Astrocyte of the cerebellum (primary cell): ENCODE results near the gene ANKH.

Experiments
- DNase-seq: peaks from one replicate; pipeline ENCODE4 v3.0.0-alpha.2; 2011; ENCODE audit warnings: low read depth
- H3K4me3 ChIP-seq: 2 replicates; pipeline ENCODE4 v1.5.1; 2011; ENCODE audit warnings: mild to moderate bottlenecking, low read depth, low read length, moderate library complexity
- CTCF ChIP-seq: IDR thresholded peaks from 2 replicates; pipeline ENCODE4 v1.5.1; 2012; ENCODE audit warnings: low read length, low read depth, moderate library complexity, mild to moderate bottlenecking; ENCODE audit errors: missing control alignments
- in situ Hi-C: cut with HindIII; loops from 2 replicates; pipeline ENCODE4 v1.10.0; 2017; ENCODE audit warnings: low sequenced_read_pairs

Gene ANKH

GRCh38 chr5:14914193-14914592 lies 42.6 kb upstream of the ANKH start:
- no peak for DNase-seq
- no peak overlapping the region for H3K4me3 ChIP-seq
- in situ Hi-C loops = loop anchor here (5.0 kb wide), 1 partner anchor 88 kb away; no protein-coding TSS in a partner anchor
- TF ChIP-seq CTCF = no peak

- no peak for TF ChIP-seq CTCF
- peak; percentile 61 for DNase-seq
- no peak overlapping the region for H3K4me3 ChIP-seq
- in situ Hi-C loops = loop anchor here (5.0 kb wide), 1 partner anchor 89 kb away; no protein-coding TSS in a partner anchor
These were observed 41.5 kb upstream of the ANKH start for GRCh38 chr5:14913096-14913495.

GRCh38 chr5:14912206-14912605 lies 40.6 kb upstream of the ANKH start:
- H3K4me3 ChIP-seq = no peak overlapping the region
- no peak for DNase-seq
- in situ Hi-C loops = loop anchor here (5.0 kb wide), 1 partner anchor 90 kb away; no protein-coding TSS in a partner anchor
- TF ChIP-seq CTCF = no peak

- no peak overlapping the region for H3K4me3 ChIP-seq
- no peak for TF ChIP-seq CTCF
- in situ Hi-C loops = no loop called here
- DNase-seq = no peak
These were observed 37.8 kb upstream of the ANKH start for GRCh38 chr5:14909369-14909768.

- in situ Hi-C loops = no loop called here
- no peak overlapping the region for H3K4me3 ChIP-seq
- no peak for DNase-seq
- no peak for TF ChIP-seq CTCF
These were observed 36.6 kb upstream of the ANKH start for GRCh38 chr5:14908172-14908571.

- no peak overlapping the region for H3K4me3 ChIP-seq
- no peak for DNase-seq
- in situ Hi-C loops = no loop called here
- no peak for TF ChIP-seq CTCF
These were observed 35.0 kb upstream of the ANKH start for GRCh38 chr5:14906628-14907027.
